ENCODE results near the gene MAFB.

The MAFB gene

GRCh38 chr20:40714916-40715315, 25.9 kb upstream of the MAFB start:
- DNase-seq (ENCODE audit: insufficient read length, low spot score) (no peak), FAIRE-seq (no peak)
- no peak for TF ChIP-seq CTCF (IDR thresholded peaks at IDR 0.05; ENCODE audit: insufficient read depth, missing control alignments)

- no peak for FAIRE-seq
- no peak for TF ChIP-seq CTCF (IDR thresholded peaks at IDR 0.05; ENCODE audit: insufficient read depth, missing control alignments)
These were observed 25.1 kb upstream of the MAFB start for GRCh38 chr20:40714109-40714508.

GRCh38 chr20:40713508-40713907, 24.5 kb upstream of the MAFB start:
- FAIRE-seq (no peak), DNase-seq (ENCODE audit: insufficient read length, low spot score) (no peak)
- TF ChIP-seq CTCF (IDR thresholded peaks at IDR 0.05; ENCODE audit: insufficient read depth, missing control alignments): no peak

More at GRCh38 chr20:40714109-40714508, 25.1 kb upstream of the MAFB start:
- DNase-seq (ENCODE audit: insufficient read length, low spot score): no peak

GRCh38 chr20:40711079-40711478, 22.0 kb upstream of the MAFB start:
- no peak for TF ChIP-seq CTCF (IDR thresholded peaks at IDR 0.05; ENCODE audit: insufficient read depth, missing control alignments)
- FAIRE-seq (no peak), DNase-seq (ENCODE audit: insufficient read length, low spot score) (no peak)

GRCh38 chr20:40710603-40711002, 21.6 kb upstream of the MAFB start:
- no peak for DNase-seq (ENCODE audit: insufficient read length, low spot score)
- no peak for FAIRE-seq
- no peak for TF ChIP-seq CTCF (IDR thresholded peaks at IDR 0.05; ENCODE audit: insufficient read depth, missing control alignments)

- DNase-seq (ENCODE audit: insufficient read length, low spot score): no peak
- TF ChIP-seq CTCF (IDR thresholded peaks at IDR 0.05; ENCODE audit: insufficient read depth, missing control alignments): no peak
- no peak for FAIRE-seq
These were observed 18.0 kb upstream of the MAFB start for GRCh38 chr20:40706977-40707582.

- no peak for TF ChIP-seq CTCF (IDR thresholded peaks at IDR 0.05; ENCODE audit: insufficient read depth, missing control alignments)
- no peak for DNase-seq (ENCODE audit: insufficient read length, low spot score)
- no peak for FAIRE-seq
These were observed 16.4 kb upstream of the MAFB start for GRCh38 chr20:40705413-40705812.

All from D721Med (cell line).